HCT116 (cell line): Measurements from ENCODE around the gene CKLF. TPM values are rescaled to one million over a fixed set of nuclear protein-coding genes. Genes with fewer than 3 reads are reported as not detected.

Experiments
- ATAC-seq: fragments of 200-7000 bp; cut with Tn5 transposase; 2 replicates; pipeline ENCODE4 v1.9.1; 2020; ENCODE audit warnings: mild to moderate bottlenecking, moderate library complexity
- BruUV-seq: library from RNA; stranded (reverse); fragments of 400-500 nt; replicated peaks from 2 replicates; lab custom pipeline; 2021; lab: Mats Ljungman, UMichigan
- CTCF ChIA-PET: fragments of 300-600 bp; sonication (Branson Sonifier 250); formaldehyde crosslinking; loops from one replicate; lab custom pipeline; 2021; ENCODE audit warnings: antibody characterized with exemption; lab: Charles Lee
- POLR2A ChIA-PET: fragments of 300-600, 350-600 bp; sonication (Branson Sonifier 250); formaldehyde crosslinking; loops from one replicate; lab custom pipeline; 2021; ENCODE audit warnings: antibody characterized with exemption; lab: Charles Lee
- RAD21 ChIA-PET, 2 experiments: fragments of 300-600 bp; sonication (Branson Sonifier 250); formaldehyde crosslinking; loops; one replicate each; lab custom pipeline; 2023; ENCODE audit warnings: low total read pairs in 2 of 2; ENCODE audit not compliant: uncharacterized antibody in 2 of 2, unreplicated experiment in 2 of 2, low non-redundant PET in 1 of 2; lab: Charles Lee
- DNase-seq: peaks from one replicate; pipeline ENCODE4 v3.0.0-alpha.2; 2010; ENCODE audit warnings: low read depth, low spot score
- H2AFZ ChIP-seq: fragments of 200-600 bp; shearing (Covaris generic), sonication (generic); 2 replicates; pipeline ENCODE4 v1.6.1; 2017; ENCODE audit warnings: low read depth, mixed run types, mixed read lengths, antibody characterized with exemption, low read length; ENCODE audit not compliant: poor library complexity, severe bottlenecking
- H3K27ac ChIP-seq: 2 replicates; pipeline ENCODE4 v1.5.1; 2012; ENCODE audit warnings: low read depth, low read length
- H3K27me3 ChIP-seq: fragments of 200-600 bp; sonication (generic); 2 replicates; pipeline ENCODE4 v1.6.1; 2016; ENCODE audit warnings: mixed run types, low read length, mixed read lengths; ENCODE audit not compliant: insufficient read depth
- H3K36me3 ChIP-seq, 2 experiments: fragments of 200-500 bp in 1 of 2; fragments of 200-600 bp in 1 of 2; sonication (Bioruptor generic) in 1 of 2; sonication (generic) in 1 of 2; 2 replicates each; pipeline versions ENCODE4 v1.5.1 to v1.6.1; 2014 to 2016; ENCODE audit warnings: low read length in 2 of 2, inconsistent platforms in 1 of 2, mixed read lengths in 1 of 2, mixed run types in 1 of 2; ENCODE audit not compliant: insufficient read depth in 2 of 2, control insufficient read depth in 1 of 2
- H3K4me1 ChIP-seq, 2 experiments: fragments of 200-600 bp in 1 of 2; sonication (generic) in 1 of 2; 2 replicates each; pipeline versions ENCODE4 v1.5.1 to v1.6.1; 2012 to 2017; ENCODE audit warnings: low read length in 2 of 2, inconsistent platforms in 1 of 2, mild to moderate bottlenecking in 1 of 2, mixed read lengths in 1 of 2, mixed run types in 1 of 2, moderate library complexity in 1 of 2; ENCODE audit not compliant: insufficient read depth in 2 of 2, control insufficient read depth in 1 of 2
- H3K4me2 ChIP-seq: fragments of 200-600 bp; sonication (generic); 2 replicates; pipeline ENCODE4 v1.6.1; 2017; ENCODE audit warnings: mixed run types, low read length, mixed read lengths
- H3K4me3 ChIP-seq, 2 experiments: fragments of 200-600 bp in 1 of 2; sonication (generic) in 1 of 2; replicated peaks in 1 of 2; 2 replicates each; pipeline ENCODE4 v1.5.1; 2011 to 2016; ENCODE audit warnings: low read length in 2 of 2, control low read depth in 1 of 2, low read depth in 1 of 2, mild to moderate bottlenecking in 1 of 2, mixed read lengths in 1 of 2, mixed run types in 1 of 2
- H3K79me2 ChIP-seq: fragments of 200-600 bp; sonication (generic); 2 replicates; pipeline ENCODE4 v1.6.1; 2017; ENCODE audit warnings: mild to moderate bottlenecking, mixed run types, low read length, moderate library complexity, mixed read lengths; ENCODE audit not compliant: insufficient read depth
- H3K9ac ChIP-seq: fragments of 200-600 bp; sonication (generic); 2 replicates; pipeline ENCODE4 v1.6.1; 2016; ENCODE audit warnings: low read length, mixed read lengths
- H3K9me2 ChIP-seq: fragments of 200-600 bp; sonication (generic), shearing (Covaris generic); 2 replicates; pipeline ENCODE4 v1.6.1; 2017; ENCODE audit warnings: mixed run types, mild to moderate bottlenecking, moderate library complexity; ENCODE audit not compliant: insufficient read depth
- H3K9me3 ChIP-seq, 2 experiments: fragments of 200-500 bp in 1 of 2; fragments of 200-600 bp in 1 of 2; sonication (Bioruptor generic) in 1 of 2; sonication (generic) in 1 of 2; 2 replicates each; pipeline ENCODE4 v1.6.1; 2014 to 2017; ENCODE audit warnings: low read length in 2 of 2, mixed read lengths in 2 of 2, inconsistent platforms in 1 of 2, low read depth in 1 of 2, mild to moderate bottlenecking in 1 of 2, mixed run types in 1 of 2, moderate library complexity in 1 of 2; ENCODE audit not compliant: control insufficient read depth in 1 of 2, insufficient read depth in 1 of 2
- H4K20me1 ChIP-seq: fragments of 200-600 bp; sonication (generic), shearing (Covaris generic); 2 replicates; pipeline ENCODE4 v1.6.1; 2017; ENCODE audit warnings: mixed run types, mild to moderate bottlenecking, moderate library complexity; ENCODE audit not compliant: insufficient read depth
- CBX3 ChIP-seq: IDR thresholded peaks from 2 replicates; pipeline ENCODE4 v1.6.1; 2012; ENCODE audit warnings: low read depth
- EGR1 ChIP-seq: IDR thresholded peaks from 2 replicates; pipeline ENCODE4 v1.6.1; 2012; ENCODE audit warnings: low read depth
- ELF1 ChIP-seq: IDR thresholded peaks from 2 replicates; pipeline ENCODE4 v1.6.1; 2012; ENCODE audit warnings: low read depth, borderline replicate concordance
- FOSL1 ChIP-seq: IDR thresholded peaks from 2 replicates; pipeline ENCODE4 v1.6.1; 2012; ENCODE audit warnings: low read depth
- REST ChIP-seq: IDR thresholded peaks from 2 replicates; pipeline ENCODE4 v1.6.1; 2012; ENCODE audit warnings: low read depth
- SP1 ChIP-seq: IDR thresholded peaks from 2 replicates; pipeline ENCODE4 v1.6.1; 2012; ENCODE audit warnings: low read depth
- ZFX ChIP-seq: fragments of 450-650 bp; IDR thresholded peaks from 2 replicates; pipeline ENCODE4 v1.6.1; 2017
- intact Hi-C: fragments of 100-400 bp; cut with micrococcal nuclease; formaldehyde crosslinking; loops from 2 replicates; pipeline ENCODE4 v1.10.0; 2022
- total RNA-seq: library from RNA; stranded (reverse); gene quantifications from one replicate; pipeline ENCODE4 v1.2.1, GENCODE V29; 2021; ENCODE audit not compliant: unreplicated experiment

The CKLF gene
- total RNA-seq, 1 experiment from 2014 or later = 38.6 TPM

- ATAC-seq (no peak), DNase-seq (no peak)
- Histone ChIP-seq H3K9ac (no peak overlapping the region), H3K4me3 (no peak overlapping the region), H3K4me2 (0 out of 2 replicates have a peak overlapping the region, but pooled peaks have one; percentile 62), H2AFZ (no peak overlapping the region), H3K9me2 (no peaks in the 10 kb centered on the region), H3K9me3 (no peaks in the 10 kb centered on the region), H3K79me2 (no peaks in the 10 kb centered on the region), H3K36me3 (no peaks in the 10 kb centered on the region), H3K4me1 (peaks cover 50 to 61% of the 10 kb centered on the region in 2 experiments), H4K20me1 (no peaks in the 10 kb centered on the region), H3K27me3 (no peaks in the 10 kb centered on the region), H3K27ac (no peak overlapping the region)
- BruUV-seq = no TSS peak
- ChIA-PET CTCF (interaction anchor here (2.0 to 2.8 kb wide), 2 partner anchors 88 to 114 kb away, joined by 5 to 10 read pairs; no protein-coding TSS in a partner anchor), POLR2A (interaction anchor here (0.8 kb wide), 1 partner anchor 9 kb away, joined by 3 read pairs; no protein-coding TSS in a partner anchor), RAD21 (no interaction called here)
- intact Hi-C loops = no loop called here
- no peak for TF ChIP-seq REST
- no peak for TF ChIP-seq EGR1
- no peak for TF ChIP-seq ZFX
- no peak for TF ChIP-seq ELF1
- no peak for TF ChIP-seq CBX3
- no peak for TF ChIP-seq FOSL1
- no peak for TF ChIP-seq SP1
Measured at GRCh38 chr16:66520406-66521170, 31.8 kb upstream of the CKLF start.
